MCF 10A (cell line): ENCODE data around the gene AKAP11. TPM values are rescaled to one million over a fixed set of nuclear protein-coding genes. Genes with fewer than 3 reads are reported as not detected.

ENCODE experiments used
- BruUV-seq: library from RNA; stranded (reverse); fragments of 400-500 nt; replicated peaks from 2 replicates; lab custom pipeline; 2021; lab: Mats Ljungman, UMichigan
- CTCF ChIA-PET: fragments of 300-600 bp; sonication (Branson Sonifier 250); formaldehyde crosslinking; extraction: SDS; loops from one replicate; lab custom pipeline; 2021; ENCODE audit warnings: antibody characterized with exemption, inconsistent platforms; lab: Yijun Ruan, JAX
- POLR2A ChIA-PET: fragments of 300-600, 350-650 bp; sonication (Branson Sonifier 250); formaldehyde crosslinking; extraction: SDS; loops from one replicate; lab custom pipeline; 2020; ENCODE audit warnings: antibody characterized with exemption, inconsistent platforms; lab: Yijun Ruan, JAX
- DNase-seq: peaks from one replicate; pipeline ENCODE4 v3.0.0-alpha.2; 2018; ENCODE audit not compliant: unreplicated experiment
- H3K27ac Mint-ChIP-seq: one replicate; pipeline ENCODE4 v1.8.0; 2022; ENCODE audit warnings: mild to moderate bottlenecking, low read depth, mixed read lengths; ENCODE audit not compliant: unreplicated experiment
- H3K27me3 Mint-ChIP-seq: one replicate; pipeline ENCODE4 v1.8.0; 2022; ENCODE audit warnings: mixed read lengths; ENCODE audit not compliant: insufficient read depth, unreplicated experiment
- H3K36me3 Mint-ChIP-seq: one replicate; pipeline ENCODE4 v1.8.0; 2022; ENCODE audit warnings: mild to moderate bottlenecking, moderate library complexity, mixed read lengths; ENCODE audit not compliant: insufficient read depth, unreplicated experiment
- H3K4me1 Mint-ChIP-seq: one replicate; pipeline ENCODE4 v1.8.0; 2022; ENCODE audit warnings: mixed read lengths; ENCODE audit not compliant: insufficient read depth, unreplicated experiment
- H3K4me3 Mint-ChIP-seq: one replicate; pipeline ENCODE4 v1.8.0; 2022; ENCODE audit warnings: mild to moderate bottlenecking, moderate library complexity, mixed read lengths; ENCODE audit not compliant: unreplicated experiment
- H3K9me3 Mint-ChIP-seq: one replicate; pipeline ENCODE4 v1.8.0; 2022; ENCODE audit warnings: mixed read lengths; ENCODE audit not compliant: unreplicated experiment
- CTCF ChIP-seq: fragments of 200-600 bp; IDR thresholded peaks from one replicate; pipeline ENCODE4 v1.8.0; 2022; ENCODE audit warnings: antibody characterized with exemption, mild to moderate bottlenecking; ENCODE audit not compliant: unreplicated experiment
- intact Hi-C: fragments of 100-400 bp; cut with micrococcal nuclease; formaldehyde crosslinking; loops from 2 replicates; pipeline ENCODE4 v1.14.1; 2022
- total RNA-seq: library from RNA; stranded (reverse); gene quantifications from 2 replicates; pipeline ENCODE4 v1.2.3, GENCODE V29; 2022

The AKAP11 gene
- total RNA-seq, 1 experiment from 2014 or later = 24.7 TPM

- Mint-ChIP-seq H3K36me3 (peaks cover 7% of the 10 kb centered on the region), H3K9me3 (no peaks in the 10 kb centered on the region), H3K4me1 (peaks cover 32% of the 10 kb centered on the region), H3K4me3 (no peak overlapping the region), H3K27ac (no peak overlapping the region), H3K27me3 (no peaks in the 10 kb centered on the region)
- ChIA-PET POLR2A (interaction anchor here (0.8 kb wide), 1 partner anchor 20 kb away, joined by 5 read pairs; no protein-coding TSS in a partner anchor), CTCF (no interaction called here)
- DNase-seq = no peak
- no peak for TF ChIP-seq CTCF
- BruUV-seq = no TSS peak
- intact Hi-C loops = no loop called here
Observed at GRCh38 chr13:42275506-42275905, 3.6 kb downstream of the AKAP11 start.

GRCh38 chr13:42276683-42277082, 4.7 kb downstream of the AKAP11 start:
- H3K4me3 Mint-ChIP-seq = no peak overlapping the region
- POLR2A ChIA-PET = interaction anchor here (1.0 kb wide), 1 partner anchor 11 kb away, joined by 3 read pairs; no protein-coding TSS in a partner anchor
- no peaks in the 10 kb centered on the region for H3K9me3 Mint-ChIP-seq
- H3K27ac Mint-ChIP-seq = no peak overlapping the region
- peaks cover 24% of the 10 kb centered on the region for H3K4me1 Mint-ChIP-seq
- peaks cover 4% of the 10 kb centered on the region for H3K36me3 Mint-ChIP-seq
- H3K27me3 Mint-ChIP-seq = no peaks in the 10 kb centered on the region
- CTCF ChIA-PET = no interaction called here
- no TSS peak for BruUV-seq
- no peak for DNase-seq
- intact Hi-C loops = no loop called here
- TF ChIP-seq CTCF = no peak

- TF ChIP-seq CTCF = no peak
- Mint-ChIP-seq H3K4me1 (peaks cover 28% of the 10 kb centered on the region), H3K4me3 (no peak overlapping the region), H3K27me3 (no peaks in the 10 kb centered on the region), H3K27ac (no peak overlapping the region), H3K9me3 (no peaks in the 10 kb centered on the region), H3K36me3 (no peaks in the 10 kb centered on the region)
- ChIA-PET POLR2A (no interaction called here), CTCF (interaction anchor here (0.5 to 0.7 kb wide), 3 partner anchors 61 to 1477 kb away, joined by 4 read pairs; no protein-coding TSS in a partner anchor)
- BruUV-seq = no TSS peak
- no peak for DNase-seq
- intact Hi-C loops = no loop called here
Observed at GRCh38 chr13:42277618-42278276, 5.8 kb downstream of the AKAP11 start.

- CTCF ChIA-PET = interaction anchor here (0.6 kb wide), 1 partner anchor 353 kb away, joined by 3 read pairs; no protein-coding TSS in a partner anchor
- H3K4me3 Mint-ChIP-seq = no peak overlapping the region
- H3K9me3 Mint-ChIP-seq = no peaks in the 10 kb centered on the region
- BruUV-seq = no TSS peak
- intact Hi-C loops = no loop called here
- TF ChIP-seq CTCF = no peak
- H3K36me3 Mint-ChIP-seq = no peaks in the 10 kb centered on the region
- DNase-seq = no peak
- H3K27ac Mint-ChIP-seq = no peak overlapping the region
- peaks cover 20% of the 10 kb centered on the region for H3K4me1 Mint-ChIP-seq
- no peaks in the 10 kb centered on the region for H3K27me3 Mint-ChIP-seq
- POLR2A ChIA-PET = no interaction called here
Observed at GRCh38 chr13:42279080-42279479, 7.1 kb downstream of the AKAP11 start.
